SK-N-MC (cell line): ENCODE results near the gene COL16A1.

Source experiments
- DNase-seq: peaks from one replicate; pipeline ENCODE4 v3.0.0-alpha.2; 2011; ENCODE audit warnings: low read depth, low spot score
- H3K27ac ChIP-seq: fragments of 200-600 bp; sonication (generic); 2 replicates; pipeline ENCODE4 v1.5.1; 2016; ENCODE audit warnings: mixed run types
- H3K36me3 ChIP-seq: fragments of 200-600 bp; sonication (generic); 2 replicates; pipeline ENCODE4 v1.6.1; 2017; ENCODE audit warnings: antibody characterized with exemption, low read length, mixed read lengths; ENCODE audit not compliant: insufficient read depth
- H3K4me3 ChIP-seq: fragments of 200-600 bp; sonication (generic); 2 replicates; pipeline ENCODE4 v1.5.1; 2016
- H3K9ac ChIP-seq: fragments of 200-600 bp; sonication (generic); 2 replicates; pipeline ENCODE4 v1.8.0; 2017; ENCODE audit warnings: mixed run types, mixed read lengths; ENCODE audit not compliant: insufficient read length
- H3K9me3 ChIP-seq: fragments of 200-600 bp; sonication (generic); 2 replicates; pipeline ENCODE4 v1.6.1; 2017; ENCODE audit warnings: low read depth, mild to moderate bottlenecking, antibody characterized with exemption, low read length, moderate library complexity, mixed read lengths
- EZH2 ChIP-seq: fragments of 200-600 bp; sonication (generic); IDR thresholded peaks from one replicate; pipeline ENCODE4 v1.6.1; 2017; ENCODE audit warnings: antibody characterized with exemption
- FOXP2 ChIP-seq: optimal IDR thresholded peaks from 2 replicates; pipeline ENCODE3; 2011; ENCODE audit warnings: mild to moderate bottlenecking, moderate library complexity; ENCODE audit not compliant: insufficient read depth; ENCODE audit errors: extremely low read length, control extremely low read depth
- POLR2AphosphoS5 ChIP-seq: IDR thresholded peaks from 2 replicates; pipeline ENCODE4 v1.6.1; 2012; ENCODE audit warnings: mild to moderate bottlenecking, low read depth, low read length, borderline replicate concordance

The COL16A1 gene

GRCh38 chr1:31615414-31615813 lies 88.4 kb downstream of the COL16A1 start:
- Histone ChIP-seq H3K36me3 (no peaks in the 10 kb centered on the region), H3K27ac (no peak overlapping the region), H3K9me3 (no peaks in the 10 kb centered on the region), H3K4me3 (no peak overlapping the region), H3K9ac (no peak overlapping the region)
- no peak for TF ChIP-seq EZH2
- TF ChIP-seq POLR2AphosphoS5, result no peak
- no peak for TF ChIP-seq FOXP2
- DNase-seq, result no peak

DNA sequence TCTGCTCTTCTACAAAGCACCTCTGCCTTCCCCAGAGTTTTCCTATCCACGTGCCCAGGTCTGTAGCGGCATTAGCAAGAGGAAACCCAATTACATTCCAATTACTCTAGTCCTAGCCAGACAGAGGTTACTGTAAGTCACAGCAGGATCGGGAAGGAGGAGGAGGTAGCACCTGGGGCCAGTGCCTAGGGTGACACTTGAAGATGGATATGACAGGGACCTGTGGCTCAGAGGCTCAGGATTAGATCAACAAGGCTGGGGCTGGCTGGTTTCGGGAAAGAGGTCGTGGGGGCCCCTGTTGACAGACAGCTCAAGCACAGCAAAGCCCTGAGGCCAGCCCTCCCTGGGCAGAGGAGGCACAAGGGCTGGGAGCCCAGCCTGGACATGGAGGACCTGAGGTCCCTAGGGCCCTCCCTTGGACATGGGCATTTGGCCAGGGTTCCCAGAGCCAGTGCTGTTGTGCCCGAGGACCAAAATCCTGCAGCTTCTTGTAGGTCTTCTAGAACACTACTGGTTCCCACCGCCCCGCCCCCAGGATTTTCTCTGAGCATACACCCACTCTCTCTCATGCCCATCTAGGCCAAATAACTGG lies 89.3 kb downstream of the COL16A1 start:
- no peaks in the 10 kb centered on the region for H3K9me3 ChIP-seq
- no peaks in the 10 kb centered on the region for H3K36me3 ChIP-seq
- no peak overlapping the region for H3K27ac ChIP-seq
- H3K9ac ChIP-seq, result no peak overlapping the region
- TF ChIP-seq EZH2 (no peak), FOXP2 (no peak), POLR2AphosphoS5 (no peak)
- DNase-seq, result no peak
- no peak overlapping the region for H3K4me3 ChIP-seq

DNA sequence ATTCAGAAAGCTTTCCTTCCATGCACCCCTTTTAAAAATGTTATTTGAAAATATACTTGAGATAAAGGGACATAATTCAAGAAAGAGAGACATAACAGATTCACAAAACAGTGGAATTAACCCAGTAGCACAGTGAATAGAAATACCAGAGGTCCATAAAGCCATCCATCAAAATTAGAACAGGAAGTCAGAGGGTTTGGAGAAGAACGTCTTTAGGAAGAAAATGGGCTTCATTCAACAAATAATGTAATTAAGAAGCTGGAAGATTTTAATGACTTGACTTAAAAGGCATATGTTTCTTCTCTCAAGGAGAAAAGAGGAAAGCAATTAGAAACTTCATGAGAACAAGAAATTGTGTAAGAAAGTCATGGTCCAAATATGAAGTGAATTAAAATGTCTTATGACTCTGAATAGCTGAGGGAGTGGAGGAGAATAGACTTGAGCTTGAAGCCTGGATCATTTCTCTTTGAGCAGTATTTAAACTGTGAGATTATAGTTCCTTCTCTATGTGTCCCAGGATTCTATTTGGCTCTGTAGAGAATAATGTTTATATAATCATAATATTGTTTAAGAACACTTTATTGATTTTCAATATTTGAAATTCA lies 94.2 kb downstream of the COL16A1 start:
- Histone ChIP-seq H3K9ac (no peak overlapping the region), H3K9me3 (no peaks in the 10 kb centered on the region), H3K36me3 (no peaks in the 10 kb centered on the region), H3K27ac (peak overlapping the region; percentile 52; the same call in 1 of the 2 replicates), H3K4me3 (no peak overlapping the region)
- TF ChIP-seq POLR2AphosphoS5 (no peak), FOXP2 (no peak), EZH2 (no peak)
- DNase-seq, result no peak

DNA sequence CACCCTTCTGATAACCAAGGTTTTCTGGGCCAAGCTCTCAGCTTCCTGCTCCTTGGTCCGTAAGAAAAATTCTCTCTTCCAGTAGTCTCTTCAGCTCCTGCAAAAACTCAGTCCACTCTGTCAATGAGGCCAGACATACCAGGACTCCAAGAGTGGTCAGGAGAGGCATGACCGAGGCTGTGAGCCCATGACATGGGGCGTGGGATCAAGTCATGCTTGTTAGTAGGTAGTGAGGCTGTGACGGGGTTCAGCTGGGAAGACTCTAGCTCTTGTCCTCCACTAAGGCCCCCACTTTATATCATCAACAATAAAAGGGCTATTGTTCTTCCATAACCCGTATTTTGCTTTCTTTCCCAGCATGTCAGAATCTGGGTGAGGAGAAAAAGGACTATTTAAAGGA lies 96.5 kb downstream of the COL16A1 start:
- DNase-seq, result no peak
- Histone ChIP-seq H3K36me3 (no peaks in the 10 kb centered on the region), H3K9me3 (no peaks in the 10 kb centered on the region), H3K4me3 (no peak overlapping the region), H3K27ac (no peak overlapping the region), H3K9ac (no peak overlapping the region)
- no peak for TF ChIP-seq FOXP2
- no peak for TF ChIP-seq EZH2
- TF ChIP-seq POLR2AphosphoS5, result no peak

DNA sequence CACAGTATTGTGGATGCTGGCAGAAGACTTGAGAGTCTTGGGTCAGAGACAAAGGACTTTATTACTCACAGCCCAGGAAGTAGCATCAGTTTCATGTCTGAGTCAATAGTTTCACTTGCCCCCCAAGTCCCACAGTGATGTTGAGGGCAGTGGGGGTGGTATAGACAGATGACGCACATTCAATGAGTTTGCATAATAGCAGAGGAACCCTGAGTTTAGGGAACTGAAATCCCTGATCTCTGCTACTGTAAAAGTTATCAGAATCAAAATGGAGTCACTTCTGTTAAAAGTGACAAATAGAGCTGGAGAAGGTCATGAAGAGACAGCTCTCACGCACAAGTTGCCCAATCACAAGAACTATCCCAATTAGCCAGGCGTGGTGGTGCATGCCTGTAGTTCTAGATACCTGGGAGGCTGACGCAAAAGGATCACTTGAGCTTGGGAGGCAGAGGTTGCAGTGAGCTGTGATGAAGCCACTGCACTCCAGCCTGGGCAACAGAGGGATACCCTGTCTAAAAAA lies 97.8 kb downstream of the COL16A1 start:
- H3K9me3 ChIP-seq, result no peaks in the 10 kb centered on the region
- H3K9ac ChIP-seq, result no peak overlapping the region
- H3K36me3 ChIP-seq, result no peaks in the 10 kb centered on the region
- no peak overlapping the region for H3K27ac ChIP-seq
- TF ChIP-seq POLR2AphosphoS5 (no peak), EZH2 (no peak), FOXP2 (no peak)
- DNase-seq, result no peak
- no peak overlapping the region for H3K4me3 ChIP-seq
